Erythroblast (primary cell): ENCODE data around the gene HSF4.

Source experiments
- GATA1 ChIP-seq: IDR thresholded peaks from 2 replicates; pipeline ENCODE4 v1.6.1; 2011; ENCODE audit warnings: low read depth, mild to moderate bottlenecking, control low read depth, low read length, moderate library complexity
- POLR2A ChIP-seq: IDR thresholded peaks from 2 replicates; pipeline ENCODE4 v1.6.1; 2011; ENCODE audit warnings: mild to moderate bottlenecking, low read length

- TF ChIP-seq GATA1, result no peak
- no peak for TF ChIP-seq POLR2A
Observed at GRCh38 chr16:67162506-67163163, 1.9 kb upstream of the HSF4 start.
